Mucosa of gallbladder (tissue), 1 donor: ENCODE measurements around the gene PODXL. TPM values are rescaled to one million over a fixed set of nuclear protein-coding genes. Genes with fewer than 3 reads are reported as not detected.
A peak's percentile ranks its signal among the peaks of the same experiment; 100 is the strongest.

Experiments
- DNase-seq: peaks from one replicate; pipeline ENCODE4 v3.0.0-alpha.2; 2020; ENCODE audit warnings: low spot score
- total RNA-seq: library from RNA; stranded (reverse); gene quantifications from one replicate; pipeline ENCODE4 v1.2.1, GENCODE V29; 2021
- donor health status: DM: no; HTN: no; CAD: no.

PODXL gene
- total RNA-seq, 1 donor from 2014 or later: 32.5 TPM

GRCh38 chr7:131564640-131565039, 8.2 kb upstream of the PODXL start:
- DNase-seq: no peak

GRCh38 chr7:131563918-131564317, 7.5 kb upstream of the PODXL start:
- no peak for DNase-seq

GRCh38 chr7:131562941-131563340, 6.5 kb upstream of the PODXL start:
- no peak for DNase-seq

GRCh38 chr7:131560061-131560460, 3.6 kb upstream of the PODXL start:
- no peak for DNase-seq

- no peak for DNase-seq
These were observed 1.4 kb upstream of the PODXL start for GRCh38 chr7:131557652-131558385.

- no peak for DNase-seq
These were observed 652 bp upstream of the PODXL start for GRCh38 chr7:131556909-131557651.

- DNase-seq: no peak
These were observed 826 bp downstream of the PODXL start for GRCh38 chr7:131555552-131556052.

GRCh38 chr7:131554880-131555516, 1.4 kb downstream of the PODXL start:
- DNase-seq: no peak

GRCh38 chr7:131553931-131554330, 2.5 kb downstream of the PODXL start:
- no peak for DNase-seq

GRCh38 chr7:131552053-131552452, 4.4 kb downstream of the PODXL start:
- no peak for DNase-seq

- DNase-seq: no peak
These were observed 5.6 kb downstream of the PODXL start for GRCh38 chr7:131550846-131551245.

- no peak for DNase-seq
These were observed 8.1 kb downstream of the PODXL start for GRCh38 chr7:131548371-131548770.

- no peak for DNase-seq
These were observed 8.8 kb downstream of the PODXL start for GRCh38 chr7:131547589-131547988.

GRCh38 chr7:131546583-131547141, 9.8 kb downstream of the PODXL start:
- no peak for DNase-seq

GRCh38 chr7:131546126-131546525, 10.3 kb downstream of the PODXL start:
- DNase-seq: no peak

- DNase-seq: no peak
These were observed 11.8 kb downstream of the PODXL start for GRCh38 chr7:131544449-131545301.

- no peak for DNase-seq
These were observed 12.4 kb downstream of the PODXL start for GRCh38 chr7:131544021-131544420.

- no peak for DNase-seq
These were observed 13.1 kb downstream of the PODXL start for GRCh38 chr7:131543298-131543697.

- DNase-seq: peak; percentile 27
These were observed 15.8 kb downstream of the PODXL start for GRCh38 chr7:131540491-131541162.

- no peak for DNase-seq
These were observed 17.6 kb downstream of the PODXL start for GRCh38 chr7:131538813-131539179.
